ENCODE data around the gene TFCP2L1.
A peak's percentile ranks its signal among the peaks of the same experiment; 100 is the strongest.

Gene TFCP2L1

GRCh38 chr2:121172456-121172855, 112.5 kb downstream of the TFCP2L1 start:
- no peak for DNase-seq (ENCODE audit: low read depth in 2 of 2)

GRCh38 chr2:121171625-121172119, 113.3 kb downstream of the TFCP2L1 start:
- peak in 1 of 2 donors; percentile 26 for DNase-seq (ENCODE audit: low read depth in 2 of 2)

GRCh38 chr2:121170577-121170976, 114.4 kb downstream of the TFCP2L1 start:
- DNase-seq (ENCODE audit: low read depth in 2 of 2) = no peak

- no peak for DNase-seq (ENCODE audit: low read depth in 2 of 2)
These were observed 117.6 kb downstream of the TFCP2L1 start for GRCh38 chr2:121167411-121167810.
